Pulmonary artery endothelial cell (primary cell): ENCODE measurements around the gene MKI67. TPM values are rescaled to one million over a fixed set of nuclear protein-coding genes. Genes with fewer than 3 reads are reported as not detected.
"Not testable (repeated sequence)": the region's sequence is repeated elsewhere in the genome, so short reads cannot be mapped to it uniquely, and the experiment has no call there.

Source experiments
- DNase-seq: peaks from one replicate; pipeline ENCODE4 v3.0.0-alpha.2; 2011; ENCODE audit warnings: low read depth, low spot score
- total RNA-seq: library from RNA; depleted of rRNA; stranded (reverse); fragments of >200 nt; gene quantifications from 2 replicates; pipeline ENCODE4 v1.2.3, GENCODE V29; 2014

MKI67 gene
- 16.4 and 36.2 TPM in 2 replicates for total RNA-seq

GRCh38 chr10:128125944-128126764 is at the start of gene MKI67:
Gene MKI67 (minus strand): TSS chr10:128126423. CDS start chr10:128125667, 756 bp downstream.
- peak; percentile 40 for DNase-seq

- DNase-seq = no peak
Observed at GRCh38 chr10:128174581-128175559, 48.6 kb upstream of the MKI67 start.

- no peak for DNase-seq
Observed at GRCh38 chr10:128173386-128173785, 47.2 kb upstream of the MKI67 start.

GRCh38 chr10:128172756-128173155 is 46.5 kb upstream of the MKI67 start:
- DNase-seq = no peak

GRCh38 chr10:128169811-128170379 is 43.7 kb upstream of the MKI67 start:
- DNase-seq = no peak

GRCh38 chr10:128167926-128168520 is 41.8 kb upstream of the MKI67 start:
- DNase-seq = no peak

GRCh38 chr10:128167123-128167522 is 40.9 kb upstream of the MKI67 start:
- DNase-seq = not testable (repeated sequence)

GRCh38 chr10:128166151-128166550 is 39.9 kb upstream of the MKI67 start:
- no peak for DNase-seq

GRCh38 chr10:128165536-128165935 is 39.3 kb upstream of the MKI67 start:
- DNase-seq = no peak

- DNase-seq = no peak
Observed at GRCh38 chr10:128163701-128164100, 37.5 kb upstream of the MKI67 start.

- DNase-seq = no peak
Observed at GRCh38 chr10:128161031-128161430, 34.8 kb upstream of the MKI67 start.

- DNase-seq = no peak
Observed at GRCh38 chr10:128160297-128160711, 34.1 kb upstream of the MKI67 start.

- no peak for DNase-seq
Observed at GRCh38 chr10:128158021-128158795, 32.0 kb upstream of the MKI67 start.

- DNase-seq = no peak
Observed at GRCh38 chr10:128156999-128157755, 31.0 kb upstream of the MKI67 start.

- DNase-seq = no peak
Observed at GRCh38 chr10:128152741-128153580, 26.7 kb upstream of the MKI67 start.

- no peak for DNase-seq
Observed at GRCh38 chr10:128151031-128151430, 24.8 kb upstream of the MKI67 start.

GRCh38 chr10:128150561-128150960 is 24.3 kb upstream of the MKI67 start:
- DNase-seq = no peak

GRCh38 chr10:128150045-128150493 is 23.8 kb upstream of the MKI67 start:
- DNase-seq = peak; percentile 22
